Activated naive CD4-positive, alpha-beta T cell treated with Interleukin-2 at 50 U/mL for 16 hours (primary cell): Measurements from ENCODE around the gene BRAF.
"Not testable (repeated sequence)": the region's sequence is repeated elsewhere in the genome, so short reads cannot be mapped to it uniquely, and the experiment has no call there.

Experiments used
- DNase-seq: peaks from one replicate; pipeline ENCODE4 v3.0.0-alpha.2; 2020

Gene BRAF

GRCh38 chr7:140917258-140917657 is 7.5 kb downstream of the BRAF start:
- no peak for DNase-seq

GRCh38 chr7:140915935-140916555 is 8.7 kb downstream of the BRAF start:
- no peak for DNase-seq

- DNase-seq = no peak
Measured at GRCh38 chr7:140914083-140914482, 10.6 kb downstream of the BRAF start.

GRCh38 chr7:140913596-140913928 is 11.2 kb downstream of the BRAF start:
- DNase-seq = not testable (repeated sequence)

GRCh38 chr7:140911746-140912145 is 13.0 kb downstream of the BRAF start:
- no peak for DNase-seq

GRCh38 chr7:140909476-140910161 is 15.1 kb downstream of the BRAF start:
- no peak for DNase-seq

GRCh38 chr7:140908361-140908760 is 16.4 kb downstream of the BRAF start:
- DNase-seq = no peak

- DNase-seq = no peak
Measured at GRCh38 chr7:140903741-140904480, 20.8 kb downstream of the BRAF start.

GRCh38 chr7:140902303-140902953 is 22.3 kb downstream of the BRAF start:
- DNase-seq = no peak

GRCh38 chr7:140901941-140902302 is 22.8 kb downstream of the BRAF start:
- no peak for DNase-seq

GRCh38 chr7:140899883-140900282 is 24.8 kb downstream of the BRAF start:
- no peak for DNase-seq

- no peak for DNase-seq
Measured at GRCh38 chr7:140898786-140899536, 25.8 kb downstream of the BRAF start.

GRCh38 chr7:140896996-140897395 is 27.7 kb downstream of the BRAF start:
- no peak for DNase-seq

GRCh38 chr7:140889645-140890044 is 35.1 kb downstream of the BRAF start:
- DNase-seq = no peak

- DNase-seq = no peak
Measured at GRCh38 chr7:140889150-140889549, 35.6 kb downstream of the BRAF start.

- DNase-seq = no peak
Measured at GRCh38 chr7:140888087-140888486, 36.6 kb downstream of the BRAF start.

- DNase-seq = no peak
Measured at GRCh38 chr7:140885735-140886334, 38.9 kb downstream of the BRAF start.

- no peak for DNase-seq
Measured at GRCh38 chr7:140883378-140883777, 41.4 kb downstream of the BRAF start.

- DNase-seq = not testable (repeated sequence)
Measured at GRCh38 chr7:140882834-140883233, 41.9 kb downstream of the BRAF start.

- DNase-seq = no peak
Measured at GRCh38 chr7:140881507-140882228, 43.1 kb downstream of the BRAF start.

- no peak for DNase-seq
Measured at GRCh38 chr7:140877249-140877524, 47.5 kb downstream of the BRAF start.
